Breast epithelium (tissue), 3 donors: ENCODE data around the gene STX18.

Source experiments
- POLR2A ChIP-seq: fragments of 450-650 bp; IDR thresholded peaks from one replicate; pipeline ENCODE4 v1.6.1; 2016; ENCODE audit warnings: antibody characterized with exemption, mild to moderate bottlenecking, moderate library complexity
- POLR2AphosphoS5 ChIP-seq, 3 donors: sonication (generic); formaldehyde crosslinking; IDR thresholded peaks; one replicate each; pipeline ENCODE4 v1.6.1; 2017; ENCODE audit warnings: antibody characterized with exemption in 3 of 3
- TF ChIP-seq, protein P1 (sequence below), 3 donors: fragments of 450-650 bp; IDR thresholded peaks; one replicate each; pipeline ENCODE4 v1.5.1; 2016 to 2017; ENCODE audit warnings: antibody characterized with exemption in 3 of 3, mild to moderate bottlenecking in 3 of 3, moderate library complexity in 3 of 3

DNA sequence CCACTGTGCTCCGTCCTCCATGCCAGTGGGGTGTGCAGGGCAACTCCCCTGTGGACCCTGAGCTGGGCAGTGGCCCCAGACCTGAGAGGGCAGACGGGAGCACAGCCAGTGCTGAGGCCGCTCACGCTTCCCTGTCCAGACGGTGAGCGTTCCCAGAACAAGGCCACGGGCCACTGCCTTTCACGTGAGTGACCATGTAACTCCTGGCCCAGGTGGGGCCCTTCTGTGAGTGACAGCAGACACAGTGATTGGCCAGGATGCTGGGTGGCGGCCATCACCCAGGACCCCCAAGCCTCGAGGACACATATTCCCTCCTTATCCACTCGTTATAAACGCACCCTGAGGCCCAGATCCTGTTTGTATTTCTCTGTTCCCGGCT lies 144.4 kb downstream of the STX18 start:
- TF ChIP-seq, protein P1, sequence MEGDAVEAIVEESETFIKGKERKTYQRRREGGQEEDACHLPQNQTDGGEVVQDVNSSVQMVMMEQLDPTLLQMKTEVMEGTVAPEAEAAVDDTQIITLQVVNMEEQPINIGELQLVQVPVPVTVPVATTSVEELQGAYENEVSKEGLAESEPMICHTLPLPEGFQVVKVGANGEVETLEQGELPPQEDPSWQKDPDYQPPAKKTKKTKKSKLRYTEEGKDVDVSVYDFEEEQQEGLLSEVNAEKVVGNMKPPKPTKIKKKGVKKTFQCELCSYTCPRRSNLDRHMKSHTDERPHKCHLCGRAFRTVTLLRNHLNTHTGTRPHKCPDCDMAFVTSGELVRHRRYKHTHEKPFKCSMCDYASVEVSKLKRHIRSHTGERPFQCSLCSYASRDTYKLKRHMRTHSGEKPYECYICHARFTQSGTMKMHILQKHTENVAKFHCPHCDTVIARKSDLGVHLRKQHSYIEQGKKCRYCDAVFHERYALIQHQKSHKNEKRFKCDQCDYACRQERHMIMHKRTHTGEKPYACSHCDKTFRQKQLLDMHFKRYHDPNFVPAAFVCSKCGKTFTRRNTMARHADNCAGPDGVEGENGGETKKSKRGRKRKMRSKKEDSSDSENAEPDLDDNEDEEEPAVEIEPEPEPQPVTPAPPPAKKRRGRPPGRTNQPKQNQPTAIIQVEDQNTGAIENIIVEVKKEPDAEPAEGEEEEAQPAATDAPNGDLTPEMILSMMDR (IDR thresholded peaks at IDR 0.05), result no peak
- TF ChIP-seq POLR2A (no peak), POLR2AphosphoS5 (IDR thresholded peaks at IDR 0.05) (no peak)
